ENCODE data around the gene STK10.
A peak's percentile ranks its signal among the peaks of the same experiment; 100 is the strongest.
"Not testable (repeated sequence)": the region's sequence is repeated elsewhere in the genome, so short reads cannot be mapped to it uniquely, and the experiment has no call there.

Gene STK10

DNA sequence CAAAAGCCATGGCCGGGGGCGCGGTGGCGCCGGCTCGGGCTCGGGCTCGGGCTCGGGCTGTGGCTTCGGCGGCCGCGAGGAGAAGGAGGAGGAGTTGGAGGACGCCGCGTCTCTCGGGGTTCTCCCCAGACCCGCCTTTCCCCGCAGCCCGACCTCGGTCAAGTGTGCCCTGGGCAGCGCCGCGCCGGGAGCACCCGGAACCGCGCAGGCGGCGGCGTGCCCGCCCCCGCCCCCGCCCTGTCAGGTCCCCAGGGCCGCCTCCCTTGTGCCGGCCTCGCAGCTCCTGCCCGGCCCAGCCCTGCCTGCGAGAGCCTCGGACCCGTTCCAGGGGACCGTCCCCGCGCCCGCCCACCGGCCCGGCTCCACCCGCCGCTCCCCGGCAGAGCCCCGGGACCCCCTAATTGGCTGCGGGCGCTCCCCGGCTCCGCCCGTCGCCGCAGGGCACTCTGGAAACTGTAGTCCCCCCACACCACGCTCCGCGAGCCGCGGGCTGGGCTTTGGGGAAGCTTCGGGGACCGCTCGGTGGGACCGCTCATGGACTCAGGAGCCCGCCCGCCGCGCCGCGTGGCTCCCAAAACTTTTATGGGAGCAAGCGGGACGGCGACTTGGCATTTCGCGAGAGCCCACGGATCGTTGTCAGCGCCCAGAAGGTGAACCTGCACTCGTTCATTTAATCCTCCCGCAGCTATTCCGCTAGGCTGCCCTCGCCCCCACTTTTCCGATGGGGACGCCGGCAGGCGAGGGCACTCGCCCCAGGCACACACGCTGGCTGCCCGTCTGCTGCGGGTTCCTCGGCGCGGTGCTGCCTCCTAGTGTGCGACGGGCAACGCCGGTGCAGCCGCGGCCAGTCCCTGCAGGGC lies at the start of gene STK10:
TSS of gene STK10 (minus strand) at position 192 of the 860 bp plus-strand sequence. CDS start at position 10, 182 bp downstream.
- DNase-seq (ENCODE audit: low read depth in 2 of 2), result peak; percentile 78 to 87

DNA sequence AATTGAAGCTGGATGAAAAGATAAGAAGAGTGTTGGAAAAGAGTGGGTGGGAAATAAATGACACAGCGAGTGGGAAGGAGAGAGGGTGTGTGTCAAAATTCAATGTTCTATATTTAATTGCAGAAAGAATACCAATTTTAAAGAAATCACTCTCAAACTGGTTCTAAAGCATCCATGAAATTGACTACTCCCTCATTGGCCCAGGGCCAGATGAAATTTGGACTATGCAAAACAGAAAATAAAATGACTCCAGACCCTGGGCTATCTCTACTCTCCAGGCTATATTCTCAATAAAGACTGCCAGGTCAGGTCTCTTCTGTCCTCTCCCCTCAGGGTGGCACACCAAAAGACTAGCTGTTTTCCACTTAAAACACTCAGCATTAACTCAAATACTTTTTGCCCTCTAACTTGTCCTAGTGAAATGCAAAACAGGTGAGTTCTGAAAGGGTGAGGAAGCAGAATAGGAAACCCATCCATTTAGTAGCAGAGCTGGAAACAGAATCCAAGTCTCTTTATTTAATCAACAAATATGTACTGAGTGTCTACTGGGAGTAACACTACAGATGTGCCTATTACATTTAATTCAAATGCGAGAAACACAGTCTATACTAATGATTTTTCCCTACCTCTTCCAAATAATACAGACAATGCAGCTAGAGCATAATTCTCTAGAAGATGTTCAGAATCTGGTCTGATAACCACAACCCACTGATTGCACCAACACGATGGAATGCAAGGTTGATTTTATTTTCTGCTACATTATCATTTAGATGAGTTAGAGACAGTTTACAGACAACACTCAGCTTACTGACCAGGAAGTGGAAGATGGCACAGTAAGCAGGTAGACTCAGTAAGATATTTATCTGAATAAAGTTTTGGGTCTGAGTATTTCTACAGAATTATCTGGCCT lies 48.1 kb upstream of the STK10 start:
- no peak for DNase-seq (ENCODE audit: low read depth in 2 of 2)

DNA sequence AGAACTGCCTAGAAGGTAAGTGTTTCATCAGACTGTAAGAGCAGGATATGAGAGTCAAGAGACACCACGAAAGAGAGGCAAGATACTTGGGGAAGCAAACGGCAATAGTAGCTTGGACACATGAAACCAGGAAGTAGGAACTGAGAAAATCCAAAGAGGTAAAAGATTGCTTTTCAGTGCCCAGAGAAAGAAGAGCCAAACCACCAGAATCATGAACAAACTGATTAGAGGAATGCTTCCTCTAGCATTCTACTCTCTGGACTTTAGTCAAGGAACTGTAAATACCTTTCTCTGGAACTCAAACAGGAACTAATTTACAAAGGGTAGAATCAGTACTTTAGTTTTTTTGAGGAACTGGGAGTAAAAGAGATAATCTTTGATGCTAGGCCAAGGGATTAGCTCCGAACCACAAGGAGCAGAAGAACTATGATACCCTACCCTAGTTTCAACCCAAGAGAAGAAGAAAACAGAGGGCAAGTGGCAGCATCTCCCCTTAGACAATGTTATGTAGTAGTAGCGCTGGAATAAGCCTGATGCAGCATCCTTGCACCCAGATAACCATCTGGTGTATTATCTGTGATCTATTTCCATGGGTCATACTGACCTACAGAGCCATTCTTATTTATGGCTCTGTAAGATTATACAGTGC lies 47.2 kb upstream of the STK10 start:
- no peak for DNase-seq (ENCODE audit: low read depth in 2 of 2)

DNA sequence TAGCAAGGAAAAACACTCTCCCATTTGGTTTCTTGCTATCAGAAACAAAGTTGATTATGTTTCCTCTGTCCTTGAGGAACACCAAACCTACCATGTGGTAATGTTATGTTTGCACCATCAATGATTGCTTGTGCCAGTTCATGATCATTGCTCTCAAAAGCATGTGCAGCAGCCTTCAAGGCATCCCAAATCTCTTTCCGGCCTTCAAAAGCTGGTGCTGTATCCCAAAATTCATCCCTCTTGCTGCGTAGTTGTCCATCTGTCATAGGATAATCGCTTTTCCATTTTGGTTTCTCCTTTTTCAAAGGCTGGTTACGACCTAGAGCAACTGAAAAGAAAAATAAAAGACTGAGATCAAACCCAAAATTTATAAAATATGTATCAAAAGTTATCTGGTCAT lies 46.0 kb upstream of the STK10 start:
- DNase-seq (ENCODE audit: low read depth in 2 of 2), result no peak

DNA sequence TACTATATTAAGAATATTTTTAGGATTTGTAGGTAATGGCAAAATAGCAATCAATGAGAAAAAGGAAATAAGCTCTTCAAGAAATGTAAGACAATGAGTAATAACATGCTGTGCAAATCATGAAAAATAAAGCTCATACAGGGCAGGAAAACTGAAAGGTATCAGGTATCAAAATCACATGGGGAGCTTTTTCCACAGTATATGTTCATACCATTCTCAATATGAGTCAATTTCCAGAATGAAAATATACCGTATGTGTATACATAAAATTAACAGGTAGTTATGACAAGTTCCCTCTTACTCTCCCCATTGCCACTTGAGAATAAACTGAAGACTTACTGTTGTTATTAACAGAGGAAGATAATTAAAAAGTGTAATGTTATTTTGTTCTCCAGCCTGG lies 41.9 kb upstream of the STK10 start:
- DNase-seq (ENCODE audit: low read depth in 2 of 2), result no peak

DNA sequence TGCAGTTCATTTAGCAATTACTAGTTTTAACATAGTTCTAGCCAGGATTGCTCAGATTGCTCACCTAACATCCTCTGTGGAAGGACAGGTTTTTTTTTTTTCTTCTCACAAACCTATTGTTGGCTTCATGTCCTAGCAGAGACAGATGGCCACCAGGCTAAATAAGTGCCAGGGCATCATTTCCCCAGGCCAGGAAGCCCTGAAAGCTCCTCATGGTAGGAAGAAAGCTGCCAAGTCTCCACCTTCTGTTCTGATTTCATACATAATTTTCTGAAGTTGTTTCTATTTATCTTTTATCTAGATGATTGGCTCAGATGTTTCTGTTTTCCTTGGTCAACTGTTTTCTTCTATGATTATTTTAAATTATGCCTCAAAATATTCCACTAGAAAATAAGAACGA lies 37.0 kb upstream of the STK10 start:
- no peak for DNase-seq (ENCODE audit: low read depth in 2 of 2)

DNA sequence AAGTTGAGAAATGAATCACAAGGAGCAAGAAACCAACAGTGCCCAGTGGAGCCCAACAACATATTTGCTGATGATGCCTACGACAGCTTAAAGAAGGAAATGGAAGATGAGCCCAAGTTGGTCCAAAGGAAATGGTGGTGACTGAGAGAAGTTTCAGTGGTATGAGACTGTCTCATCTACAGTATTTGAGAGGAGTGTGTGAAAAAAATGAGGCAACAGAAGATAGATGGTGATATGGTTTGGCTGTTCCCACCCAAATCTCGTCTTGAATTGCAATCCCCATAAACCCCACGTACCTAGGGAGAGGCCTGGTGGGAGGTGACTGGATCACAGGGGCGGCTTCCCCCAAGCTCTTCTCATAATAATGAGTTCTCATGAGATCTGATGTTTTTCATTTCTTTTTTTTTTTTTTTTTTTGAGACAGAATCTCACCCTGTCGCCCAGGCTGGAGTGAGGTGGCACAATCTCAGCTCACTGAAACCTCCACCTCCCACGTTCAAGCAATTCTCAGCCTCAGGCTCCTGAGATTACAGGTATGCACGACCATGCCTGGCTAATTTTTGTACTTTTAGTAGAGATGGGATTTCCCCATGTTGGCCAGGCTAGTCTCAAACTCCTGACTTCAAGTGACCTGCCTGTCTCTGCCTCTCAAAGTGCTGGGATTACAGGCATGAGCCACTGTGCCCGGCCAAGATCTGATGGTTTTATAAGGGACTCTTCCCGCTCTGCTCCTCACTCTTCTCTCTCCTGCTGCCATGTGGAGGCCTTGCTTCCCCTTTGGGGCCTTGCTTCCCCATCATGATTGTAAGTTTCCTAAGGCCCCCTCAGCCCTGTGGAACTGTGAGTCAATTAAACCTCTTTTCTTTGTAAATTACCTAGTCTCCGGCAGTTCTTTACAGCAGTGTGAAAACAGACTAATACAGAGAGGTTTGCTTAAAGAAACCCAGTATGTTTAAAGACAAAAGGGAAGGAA lies 36.2 kb upstream of the STK10 start:
- peak; percentile 62 for DNase-seq (ENCODE audit: low read depth in 2 of 2)

DNA sequence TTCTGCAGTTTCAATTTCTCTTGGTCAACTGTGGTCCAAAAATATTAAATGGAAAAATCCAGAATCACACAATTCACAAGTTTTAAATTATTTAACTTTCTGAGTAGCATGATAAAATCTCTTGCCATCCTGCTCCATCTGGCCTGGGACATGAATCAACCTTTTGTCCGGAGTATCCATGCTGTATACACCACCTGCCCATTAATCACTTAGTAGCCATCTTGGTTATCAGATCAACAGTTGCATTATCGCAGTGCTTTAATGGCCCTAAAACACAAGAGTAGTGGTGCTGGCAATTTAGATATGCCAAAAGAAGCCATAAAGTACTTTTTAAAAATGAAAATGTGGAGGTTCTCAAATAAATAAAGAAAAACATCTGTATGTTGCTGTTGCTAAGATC lies 31.3 kb upstream of the STK10 start:
- DNase-seq (ENCODE audit: low read depth in 2 of 2), result no peak

DNA sequence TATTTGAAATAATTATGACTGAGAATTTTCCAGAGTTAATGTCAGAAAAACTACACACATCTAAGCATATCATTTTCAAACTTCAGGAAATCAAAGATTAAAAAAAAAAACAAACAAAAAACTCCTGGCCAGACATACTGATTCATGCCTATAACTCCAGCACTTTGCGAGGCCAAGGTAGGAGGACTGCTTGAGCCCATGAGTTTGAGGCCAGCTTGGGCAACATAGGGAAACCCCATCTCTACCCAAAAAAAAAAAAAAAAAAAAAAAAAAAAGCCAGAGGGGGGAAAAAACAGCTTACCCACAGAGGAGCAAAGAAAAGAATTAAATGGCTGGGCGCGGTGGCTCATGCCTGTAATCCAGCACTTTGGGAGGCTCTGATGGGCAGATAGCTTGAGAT lies 28.3 kb upstream of the STK10 start:
- no peak for DNase-seq (ENCODE audit: low read depth in 2 of 2)

DNA sequence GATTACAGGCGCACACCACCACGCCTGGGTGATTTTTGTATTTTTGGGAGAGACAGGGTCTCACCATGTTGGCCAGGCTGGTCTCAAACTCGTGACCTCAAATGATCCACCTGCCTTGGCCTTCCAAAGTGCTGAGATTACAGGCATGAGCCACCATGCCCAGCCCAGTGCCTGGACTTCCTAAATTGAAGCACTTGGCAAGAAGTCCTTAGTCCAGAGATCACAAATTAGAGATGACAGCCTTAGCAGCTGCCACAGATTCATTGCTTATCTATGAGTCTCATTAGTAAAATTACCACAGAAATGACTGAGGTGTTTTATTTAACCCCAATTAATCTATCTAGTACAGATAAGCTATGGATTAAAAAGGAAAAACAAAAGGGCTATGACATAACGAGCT lies 25.1 kb upstream of the STK10 start:
- no peak for DNase-seq (ENCODE audit: low read depth in 2 of 2)

DNA sequence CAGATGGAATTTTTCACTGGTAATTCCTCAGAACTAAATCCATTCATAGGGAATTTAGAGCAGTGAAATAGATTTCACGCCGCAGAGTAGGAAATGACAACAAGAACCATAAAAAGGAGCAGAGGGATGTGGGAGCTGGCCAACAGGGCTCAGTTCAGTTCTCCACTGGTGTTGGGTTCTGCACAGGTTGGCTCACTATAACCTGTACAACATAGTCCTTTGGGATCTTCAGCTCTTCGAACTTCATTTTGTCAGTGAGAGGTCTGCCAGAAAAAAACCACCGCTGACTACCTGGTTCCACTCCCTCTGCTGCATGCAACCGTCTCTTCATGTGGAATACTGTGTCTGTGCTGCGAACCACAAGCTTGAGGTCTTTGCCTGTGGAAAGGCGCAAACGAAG lies 23.7 kb upstream of the STK10 start:
- DNase-seq (ENCODE audit: low read depth in 2 of 2), result no peak

DNA sequence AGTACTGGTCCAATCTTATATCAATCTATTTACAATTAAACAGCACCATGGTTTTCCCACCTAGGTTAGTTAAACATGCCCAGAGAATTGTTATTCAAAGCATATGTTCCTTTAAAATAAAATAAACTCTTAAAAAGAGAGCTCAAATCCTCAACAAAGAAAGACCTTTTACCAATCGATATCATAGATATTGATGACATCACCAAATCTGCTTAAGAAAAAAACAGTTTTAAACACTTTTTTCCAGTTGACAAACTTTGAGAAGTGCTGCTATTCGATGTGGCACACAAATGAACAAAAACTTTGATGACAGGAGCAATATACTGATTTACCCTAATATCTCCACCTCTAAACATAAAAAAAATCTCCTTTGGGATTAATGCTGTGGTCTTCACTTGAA lies 21.7 kb upstream of the STK10 start:
- DNase-seq (ENCODE audit: low read depth in 2 of 2), result no peak

DNA sequence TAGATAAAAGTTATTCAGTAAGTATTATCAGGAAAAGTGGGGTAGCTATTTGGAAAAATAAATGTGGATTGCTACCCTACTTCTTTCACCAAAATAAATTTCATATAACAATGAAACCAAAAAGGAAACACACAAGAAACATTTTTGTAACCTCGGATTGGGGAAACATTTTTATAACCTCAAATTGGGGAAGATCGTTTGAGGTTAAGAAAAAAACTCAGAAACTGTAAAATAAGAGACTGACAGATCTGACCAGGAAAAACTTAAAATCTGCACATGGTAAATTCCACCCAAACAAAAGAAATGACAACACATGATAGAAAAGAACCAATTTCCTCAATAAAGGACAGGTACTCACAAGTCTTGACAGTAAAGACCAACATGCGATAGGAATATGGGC lies 19.5 kb upstream of the STK10 start:
- DNase-seq (ENCODE audit: low read depth in 2 of 2), result no peak

DNA sequence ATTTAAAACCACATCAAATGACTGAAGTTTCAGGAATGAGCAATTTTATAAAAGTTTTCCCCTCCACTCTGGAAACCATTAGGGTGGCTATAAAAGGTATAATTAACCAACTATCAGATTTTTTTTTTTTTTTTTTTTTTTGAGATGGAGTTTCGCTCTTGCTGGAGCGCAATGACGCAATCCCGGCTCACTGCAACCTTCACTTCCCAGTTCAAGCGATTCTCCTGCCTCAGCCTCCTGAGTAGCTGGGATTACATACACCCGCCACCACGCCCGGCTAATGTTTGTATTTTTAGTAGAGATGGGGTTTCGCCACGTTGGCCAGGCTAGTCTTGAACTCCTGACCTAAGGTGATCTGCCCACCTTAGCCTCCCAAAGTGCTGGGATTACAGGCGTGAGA lies 18.0 kb upstream of the STK10 start:
- DNase-seq (ENCODE audit: low read depth in 2 of 2), result not testable (repeated sequence)

DNA sequence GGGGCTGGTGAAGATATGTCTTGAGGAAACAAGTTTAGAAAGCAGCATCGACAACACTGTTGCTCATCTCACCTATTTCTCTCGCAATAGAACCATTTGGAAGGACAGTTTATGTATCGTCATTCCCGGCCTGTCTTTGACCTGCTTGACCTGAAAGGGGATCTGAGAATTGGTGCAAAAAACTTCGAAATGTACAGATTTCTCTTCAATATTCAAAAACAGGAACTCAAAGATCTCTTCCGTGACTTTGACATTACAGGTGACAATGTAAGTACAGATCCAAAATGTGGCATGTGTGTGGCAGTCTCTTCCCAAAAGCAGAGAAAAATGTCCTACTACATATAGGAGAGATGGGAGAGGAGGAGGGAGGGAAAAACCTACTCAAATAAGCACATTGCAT lies 12.5 kb upstream of the STK10 start:
- DNase-seq (ENCODE audit: low read depth in 2 of 2), result no peak

DNA sequence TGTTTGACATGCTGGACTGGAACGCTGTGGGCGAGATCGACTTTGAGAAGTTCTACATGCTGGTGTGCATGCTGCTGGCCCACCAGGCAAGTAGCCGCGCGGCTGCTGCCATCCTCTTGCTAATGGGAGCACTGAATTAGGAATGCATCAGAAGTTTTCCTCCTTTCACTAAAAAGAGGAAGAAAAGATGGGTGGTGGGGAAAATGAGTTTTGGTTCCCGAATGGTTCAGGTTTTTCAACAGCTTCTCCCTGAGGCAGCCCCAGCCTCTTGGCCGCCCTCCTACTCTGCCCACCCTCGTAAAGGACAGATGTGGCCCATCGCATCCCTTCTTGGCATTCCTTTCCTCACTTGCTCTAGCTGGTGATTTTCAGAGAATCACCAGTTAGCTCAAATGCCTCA lies 11.4 kb upstream of the STK10 start:
- DNase-seq (ENCODE audit: low read depth in 2 of 2), result no peak

DNA sequence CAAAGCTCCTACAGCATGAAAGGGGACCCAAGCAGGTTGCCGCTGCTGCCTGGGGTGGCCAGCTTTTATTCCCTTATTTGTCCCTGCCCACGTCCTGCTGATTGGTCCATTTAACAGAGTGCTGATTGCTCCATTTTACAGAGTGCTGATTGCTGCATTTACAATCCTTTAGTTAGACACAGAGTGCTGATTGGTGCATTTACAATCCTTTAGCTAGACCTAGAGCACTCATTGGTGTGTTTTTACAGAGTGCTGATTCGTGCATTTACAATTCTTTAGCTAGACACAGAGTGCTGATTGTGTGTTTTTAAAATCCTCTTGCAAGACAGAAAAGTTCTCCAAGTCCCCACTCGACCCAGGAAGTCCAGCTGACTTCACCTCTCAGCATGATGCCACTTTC lies 9.8 kb upstream of the STK10 start:
- DNase-seq (ENCODE audit: low read depth in 2 of 2), result not testable (repeated sequence)

DNA sequence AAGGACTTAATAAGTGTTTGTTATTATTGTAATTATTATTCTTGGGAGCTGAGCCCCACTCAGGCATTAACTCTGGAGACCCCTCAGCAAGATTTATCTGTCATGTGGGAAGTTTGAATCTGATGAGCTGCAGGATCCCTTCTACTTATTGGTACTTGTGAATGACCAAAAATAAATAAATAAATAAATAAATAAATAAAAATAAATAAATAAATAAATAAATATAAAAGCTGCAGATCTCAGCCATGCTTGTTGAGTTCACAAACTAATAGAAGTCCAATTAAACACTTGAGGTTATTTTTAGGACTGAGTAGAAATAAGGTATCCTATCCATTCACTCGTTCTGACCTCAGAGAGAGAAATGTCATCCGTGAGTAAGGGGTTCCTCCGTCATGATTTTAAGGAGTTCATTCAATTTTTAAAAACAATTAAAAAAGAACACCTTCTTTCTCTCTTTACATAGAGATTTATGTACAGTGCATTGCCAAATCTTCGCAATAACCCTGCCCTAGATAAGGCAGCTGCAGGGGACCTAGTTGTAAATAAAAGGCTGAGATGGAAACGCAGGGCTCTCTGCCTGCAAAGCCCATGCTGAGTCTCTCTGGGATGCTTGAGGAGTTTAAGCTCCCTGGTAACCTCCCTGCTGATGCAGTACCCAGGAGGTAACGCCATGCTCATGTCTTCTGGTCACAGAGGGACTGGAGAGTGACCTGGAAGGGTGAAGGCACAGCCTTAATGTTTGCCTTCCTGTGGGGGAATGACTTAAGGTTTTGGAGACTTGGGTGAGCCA lies 7.2 kb upstream of the STK10 start:
- no peak for DNase-seq (ENCODE audit: low read depth in 2 of 2)

DNA sequence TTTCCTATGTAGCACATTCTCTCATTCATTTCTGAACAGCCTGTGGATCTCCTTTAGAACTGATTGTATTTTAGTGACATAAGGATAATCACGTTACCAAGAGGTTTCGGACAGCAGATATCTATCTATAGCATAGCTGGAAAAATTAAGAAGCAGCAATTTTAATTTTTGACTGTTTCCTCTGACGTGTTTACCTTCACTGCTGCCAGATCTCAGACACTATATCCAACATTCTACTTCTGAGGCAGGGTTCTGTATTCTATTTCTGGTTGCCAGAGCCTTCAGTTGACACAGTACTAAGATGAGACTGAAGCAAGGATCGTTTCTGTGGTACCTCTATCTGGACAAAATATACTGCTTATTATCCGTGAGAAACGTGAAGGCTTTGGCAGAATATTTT lies 5.8 kb upstream of the STK10 start, which contains the start of gene EFCAB9:
TSS of gene EFCAB9 (plus strand) at position 301 of the 400 bp plus-strand sequence. CDS start at position 302, 1 bp downstream.
- no peak for DNase-seq (ENCODE audit: low read depth in 2 of 2)

DNA sequence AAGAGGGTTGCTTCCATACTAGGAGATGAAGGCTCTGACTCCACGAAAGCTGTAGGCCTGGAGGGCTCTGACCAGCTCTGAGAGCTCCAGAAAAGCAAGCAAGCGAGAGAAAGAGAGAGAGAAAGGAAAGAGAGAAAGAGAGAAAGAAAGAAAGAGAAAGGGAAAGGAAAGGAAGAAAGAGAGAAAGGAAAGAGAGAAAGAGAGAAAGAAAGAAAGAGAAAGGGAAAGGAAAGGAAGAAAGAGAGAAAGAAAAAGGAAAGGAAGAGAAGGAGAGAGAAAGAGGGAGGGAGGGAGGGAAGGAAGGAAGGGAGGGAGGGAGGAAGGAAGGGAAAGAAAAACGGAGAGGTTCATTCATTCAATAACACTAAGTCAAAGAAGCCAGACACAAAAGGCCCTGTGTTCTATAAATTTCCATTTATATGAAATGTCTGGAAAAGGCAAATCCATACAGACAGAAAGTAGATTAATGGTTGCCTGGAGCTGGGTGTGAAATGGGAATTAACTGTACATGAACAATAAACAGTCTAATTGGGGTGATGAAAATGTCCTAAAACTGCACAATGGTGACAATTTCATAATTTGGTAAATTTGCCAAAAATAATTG lies 1.8 kb upstream of the STK10 start:
- DNase-seq (ENCODE audit: low read depth in 2 of 2), result no peak
